Measurements from ENCODE around the gene SLIT3. TPM values are rescaled to one million over a fixed set of nuclear protein-coding genes. Genes with fewer than 3 reads are reported as not detected.

The SLIT3 gene
- total and polyA plus RNA-seq, 9 of the 15 experiments (the other 6 are each of a cell fraction or from before 2014, with no cell fraction given), result 0.01 to 0.04 TPM; not detected in 7

DNA sequence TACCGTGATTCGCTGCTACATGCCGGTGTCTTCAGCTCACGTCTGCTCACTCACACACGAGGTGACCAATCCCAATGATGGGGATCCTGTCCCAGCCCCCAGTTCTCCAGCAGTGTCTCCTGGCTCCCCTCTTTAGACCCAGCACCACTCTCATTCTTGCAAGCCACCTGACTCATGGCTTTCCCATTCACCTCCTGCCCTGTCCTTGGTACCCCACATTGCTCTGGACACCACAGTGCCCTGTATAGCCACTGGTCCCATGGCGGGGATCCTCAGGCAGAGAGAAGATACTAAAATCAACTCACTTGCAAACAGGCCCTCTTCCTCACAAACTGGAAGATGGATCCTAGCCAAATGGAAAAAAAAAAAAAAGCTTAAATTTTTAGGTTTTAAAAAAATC, 81.0 kb downstream of the SLIT3 start:
- no peaks in the 10 kb centered on the region for H3K36me3 ChIP-seq (ENCODE audit: control insufficient read depth, insufficient read depth, low read length)
- intact Hi-C loops (cut with micrococcal nuclease) (no loop called here), in situ Hi-C loops (cut with MboI) (no loop called here)
- H2AFZ ChIP-seq (ENCODE audit: low read depth, low read length), result no peak overlapping the region
- H3K27me3 ChIP-seq (ENCODE audit: control insufficient read depth in 2 of 2, insufficient read depth in 2 of 2, low read length in 2 of 2), result peaks cover 0 to 3% of the 10 kb centered on the region in 2 experiments; a peak in 1 of 5 replicates
- no peak overlapping the region for H3K4me2 ChIP-seq (ENCODE audit: insufficient read depth, low read length)
- 0% methylated on average over 6 of the region's 6 CpGs for WGBS (ENCODE audit: insufficient coverage, low coverage, missing lambda C conversion rate)
- H3K27ac ChIP-seq (ENCODE audit: extremely low read depth, low read depth, low read length), result no peak overlapping the region
- H3K9me1 ChIP-seq (ENCODE audit: control insufficient read depth, insufficient read depth, low read length), result no peaks in the 10 kb centered on the region
- TF ChIP-seq ZNF175 (CRISPR knock-in tag; IDR thresholded peaks at IDR 0.05; ENCODE audit: low read depth) (no peak), ZNF224 (CRISPR knock-in tag; IDR thresholded peaks at IDR 0.05) (no peak), MECOM (CRISPR knock-in tag; IDR thresholded peaks at IDR 0.05) (no peak), SMARCB1 (IDR thresholded peaks at IDR 0.05; ENCODE audit: insufficient read length, low read depth) (no peak), ARHGAP35 (IDR thresholded peaks at IDR 0.05; ENCODE audit: partially characterized antibody) (no peak), FOS (IDR thresholded peaks at IDR 0.05; ENCODE audit: extremely low read depth, insufficient read length) (no peak), ZNF347 (CRISPR knock-in tag; IDR thresholded peaks at IDR 0.05; ENCODE audit: low read depth) (no peak), RAD51 (IDR thresholded peaks at IDR 0.05; ENCODE audit: borderline replicate concordance, low read depth) (no peak), ARID2 (IDR thresholded peaks at IDR 0.05) (no peak), PCBP1 (IDR thresholded peaks at IDR 0.05; ENCODE audit: low read depth, low read length, poor library complexity, severe bottlenecking) (no peak), FUS (optimal IDR thresholded peaks at IDR 0.05; ENCODE audit: low read depth, low read length) (no peak), ZC3H4 (CRISPR knock-in tag; IDR thresholded peaks at IDR 0.05; ENCODE audit: borderline replicate concordance) (no peak), ZNF384 (IDR thresholded peaks at IDR 0.05; ENCODE audit: low read depth, low read length) (no peak), ZNF165 (CRISPR knock-in tag; IDR thresholded peaks at IDR 0.05; ENCODE audit: borderline replicate concordance) (no peak), ZNF75A (CRISPR knock-in tag; IDR thresholded peaks at IDR 0.05) (no peak)
- TF ChIP-seq, protein P1, sequence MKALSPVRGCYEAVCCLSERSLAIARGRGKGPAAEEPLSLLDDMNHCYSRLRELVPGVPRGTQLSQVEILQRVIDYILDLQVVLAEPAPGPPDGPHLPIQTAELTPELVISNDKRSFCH (CRISPR knock-in tag; IDR thresholded peaks at IDR 0.05), result no peak
- TF ChIP-seq, protein P1 (tag; IDR thresholded peaks at IDR 0.05), result no peak
- TF ChIP-seq, protein P2, sequence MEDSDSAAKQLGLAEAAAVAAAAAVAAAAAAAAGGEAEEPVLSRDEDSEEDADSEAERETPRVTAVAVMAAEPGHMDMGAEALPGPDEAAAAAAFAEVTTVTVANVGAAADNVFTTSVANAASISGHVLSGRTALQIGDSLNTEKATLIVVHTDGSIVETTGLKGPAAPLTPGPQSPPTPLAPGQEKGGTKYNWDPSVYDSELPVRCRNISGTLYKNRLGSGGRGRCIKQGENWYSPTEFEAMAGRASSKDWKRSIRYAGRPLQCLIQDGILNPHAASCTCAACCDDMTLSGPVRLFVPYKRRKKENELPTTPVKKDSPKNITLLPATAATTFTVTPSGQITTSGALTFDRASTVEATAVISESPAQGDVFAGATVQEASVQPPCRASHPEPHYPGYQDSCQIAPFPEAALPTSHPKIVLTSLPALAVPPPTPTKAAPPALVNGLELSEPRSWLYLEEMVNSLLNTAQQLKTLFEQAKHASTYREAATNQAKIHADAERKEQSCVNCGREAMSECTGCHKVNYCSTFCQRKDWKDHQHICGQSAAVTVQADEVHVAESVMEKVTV (CRISPR knock-in tag; IDR thresholded peaks at IDR 0.05), result no peak
- TF ChIP-seq, protein P3, sequence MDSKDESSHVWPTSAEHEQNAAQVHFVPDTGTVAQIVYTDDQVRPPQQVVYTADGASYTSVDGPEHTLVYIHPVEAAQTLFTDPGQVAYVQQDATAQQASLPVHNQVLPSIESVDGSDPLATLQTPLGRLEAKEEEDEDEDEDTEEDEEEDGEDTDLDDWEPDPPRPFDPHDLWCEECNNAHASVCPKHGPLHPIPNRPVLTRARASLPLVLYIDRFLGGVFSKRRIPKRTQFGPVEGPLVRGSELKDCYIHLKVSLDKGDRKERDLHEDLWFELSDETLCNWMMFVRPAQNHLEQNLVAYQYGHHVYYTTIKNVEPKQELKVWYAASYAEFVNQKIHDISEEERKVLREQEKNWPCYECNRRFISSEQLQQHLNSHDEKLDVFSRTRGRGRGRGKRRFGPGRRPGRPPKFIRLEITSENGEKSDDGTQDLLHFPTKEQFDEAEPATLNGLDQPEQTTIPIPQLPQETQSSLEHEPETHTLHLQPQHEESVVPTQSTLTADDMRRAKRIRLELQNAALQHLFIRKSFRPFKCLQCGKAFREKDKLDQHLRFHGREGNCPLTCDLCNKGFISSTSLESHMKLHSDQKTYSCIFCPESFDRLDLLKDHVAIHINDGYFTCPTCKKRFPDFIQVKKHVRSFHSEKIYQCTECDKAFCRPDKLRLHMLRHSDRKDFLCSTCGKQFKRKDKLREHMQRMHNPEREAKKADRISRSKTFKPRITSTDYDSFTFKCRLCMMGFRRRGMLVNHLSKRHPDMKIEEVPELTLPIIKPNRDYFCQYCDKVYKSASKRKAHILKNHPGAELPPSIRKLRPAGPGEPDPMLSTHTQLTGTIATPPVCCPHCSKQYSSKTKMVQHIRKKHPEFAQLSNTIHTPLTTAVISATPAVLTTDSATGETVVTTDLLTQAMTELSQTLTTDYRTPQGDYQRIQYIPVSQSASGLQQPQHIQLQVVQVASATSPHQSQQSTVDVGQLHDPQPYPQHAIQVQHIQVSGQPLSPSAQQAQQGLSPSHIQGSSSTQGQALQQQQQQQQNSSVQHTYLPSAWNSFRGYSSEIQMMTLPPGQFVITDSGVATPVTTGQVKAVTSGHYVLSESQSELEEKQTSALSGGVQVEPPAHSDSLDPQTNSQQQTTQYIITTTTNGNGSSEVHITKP (IDR thresholded peaks at IDR 0.05; ENCODE audit: partially characterized antibody), result no peak
- FAIRE-seq, result no peak
- no peak for ATAC-seq
- ChIA-PET CTCF (ENCODE audit: low intra/inter-chr PET ratio) (no interaction called here), POLR2A (interaction anchor here (0.6 kb wide), 1 partner anchor 24 kb away, joined by 3 read pairs; no protein-coding TSS in a partner anchor)
- DNase-seq (ENCODE audit: extremely low read depth in 1 of 4, low spot score in 3 of 4), result no peak
- H3K9me3 ChIP-seq (replicated peaks; ENCODE audit: control insufficient read depth, insufficient read depth, low read depth, low read length), result no peaks in the 10 kb centered on the region
- no TSS peak for BruUV-seq (replicated peaks)
- no peak overlapping the region for H3K4me3 ChIP-seq
- no peaks in the 10 kb centered on the region for H3K4me1 ChIP-seq (replicated peaks in 1 of 2; ENCODE audit: control insufficient read depth in 2 of 2, insufficient read depth in 2 of 2, low read length in 2 of 2)
- no peak overlapping the region for H3K9ac ChIP-seq (ENCODE audit: insufficient read depth in 1 of 2, low read depth in 2 of 2, low read length in 2 of 2)
- no peaks in the 10 kb centered on the region for H4K20me1 ChIP-seq (replicated peaks; ENCODE audit: control insufficient read depth, insufficient read depth, low read length)
- H3K79me2 ChIP-seq (ENCODE audit: control insufficient read depth, insufficient read depth, low read length), result no peaks in the 10 kb centered on the region
